ENCODE measurements around the gene WDR81.

The WDR81 gene

GRCh38 chr17:1785930-1786329 is 61.4 kb downstream of the WDR81 start:
- no peak for FAIRE-seq

- no peak for FAIRE-seq
Observed at GRCh38 chr17:1786708-1787107, 62.2 kb downstream of the WDR81 start.

GRCh38 chr17:1787301-1787902 is 62.9 kb downstream of the WDR81 start:
- FAIRE-seq = no peak
